Measurements from ENCODE around the gene NDUFA8.

NDUFA8 gene

GRCh38 chr9:122096620-122097415 is 62.8 kb downstream of the NDUFA8 start:
- no peak for DNase-seq

GRCh38 chr9:122095010-122095767 is 64.4 kb downstream of the NDUFA8 start:
- DNase-seq = peak; percentile 51
